GM18861 (cell line): ENCODE data around the gene KLK12.

Experiments
- ATAC-seq: cut with Tn5 transposase; IDR thresholded peaks from one replicate; pipeline ENCODE4 v1.9.1; 2021; ENCODE audit not compliant: unreplicated experiment

KLK12 gene, protein sequence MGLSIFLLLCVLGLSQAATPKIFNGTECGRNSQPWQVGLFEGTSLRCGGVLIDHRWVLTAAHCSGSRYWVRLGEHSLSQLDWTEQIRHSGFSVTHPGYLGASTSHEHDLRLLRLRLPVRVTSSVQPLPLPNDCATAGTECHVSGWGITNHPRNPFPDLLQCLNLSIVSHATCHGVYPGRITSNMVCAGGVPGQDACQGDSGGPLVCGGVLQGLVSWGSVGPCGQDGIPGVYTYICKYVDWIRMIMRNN

DNA sequence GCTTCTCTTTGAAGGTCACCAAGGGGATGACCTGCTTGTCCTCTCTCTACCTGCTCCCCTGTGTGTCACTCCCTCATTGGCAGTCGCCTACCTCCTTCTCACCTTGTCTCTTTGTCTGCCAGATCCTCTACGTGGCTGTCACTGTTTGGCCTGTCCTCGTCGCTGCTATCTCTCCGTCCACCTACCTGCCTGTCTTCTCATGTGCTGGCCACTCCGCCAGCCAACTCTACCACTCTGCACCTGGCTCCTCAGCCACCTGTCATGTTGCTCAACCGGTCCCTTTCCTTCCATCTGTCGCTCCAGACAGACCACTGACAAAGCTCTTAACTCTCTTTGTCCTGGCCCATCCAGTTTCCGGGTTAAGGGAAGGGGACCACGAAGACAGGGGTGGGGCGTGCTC is at the start of gene KLK12:
Gene KLK12 (minus strand): TSS at position 299 of the 400 bp plus-strand sequence. CDS start 381 bp downstream, outside the sequence.
- ATAC-seq: no peak

DNA sequence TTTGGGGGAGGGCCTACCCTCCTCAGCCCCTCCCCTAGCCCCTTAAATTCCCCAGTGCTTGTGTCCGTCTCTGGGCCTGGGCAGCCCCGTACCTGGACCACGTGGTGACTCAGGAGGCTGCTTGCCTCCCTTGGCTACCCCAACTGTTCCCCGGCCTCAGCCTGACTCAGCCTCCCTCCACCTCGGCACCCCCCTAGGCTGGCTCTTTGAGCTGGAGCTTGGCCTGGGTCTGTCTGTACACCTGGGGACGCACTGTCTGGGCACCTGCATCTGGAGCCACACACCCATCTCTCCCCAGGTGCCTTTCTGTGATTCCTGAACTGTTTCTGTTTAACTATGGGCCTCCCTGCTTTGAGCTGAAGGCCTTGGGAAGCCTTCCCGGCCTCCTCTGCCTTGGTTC is 49.7 kb upstream of the KLK12 start:
- ATAC-seq: no peak

DNA sequence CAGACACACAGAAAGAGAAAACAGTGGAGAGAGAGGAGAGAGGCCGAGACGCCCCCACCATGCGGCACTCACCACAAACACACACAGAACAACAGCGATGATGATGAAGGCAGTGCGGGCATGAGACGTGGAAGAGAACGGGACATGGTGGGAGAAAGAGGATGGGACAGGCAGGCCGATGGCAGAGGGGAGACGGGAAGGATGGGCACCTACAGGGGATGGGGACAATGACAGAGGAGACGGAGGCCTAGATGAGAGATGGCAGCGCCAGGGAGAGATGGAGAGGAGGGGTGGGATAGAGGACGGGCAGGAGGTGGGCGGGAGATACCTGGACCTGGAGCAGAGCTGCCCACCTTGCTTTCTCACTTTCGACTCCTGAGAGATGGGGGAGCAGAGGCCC is 49.0 kb upstream of the KLK12 start:
- ATAC-seq: no peak

DNA sequence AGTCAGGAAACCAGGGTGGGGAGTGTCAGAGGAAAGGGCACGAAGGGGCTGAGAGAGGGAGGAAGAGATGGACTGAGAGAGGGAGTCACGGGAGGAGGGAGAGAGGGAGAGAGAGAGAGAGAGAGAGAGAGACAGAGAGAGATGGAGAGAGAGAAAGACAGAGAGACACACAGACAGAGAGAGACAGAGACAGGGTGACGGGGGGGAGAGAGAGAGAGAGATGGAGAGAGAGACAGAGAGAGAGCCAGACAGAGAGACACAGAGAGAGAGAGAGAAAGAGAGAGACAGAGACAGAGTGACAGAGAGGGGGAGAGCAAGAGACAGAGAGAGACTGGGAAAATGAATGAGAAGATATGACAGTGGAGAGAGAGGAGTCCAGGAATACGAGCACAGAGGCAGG is 48.4 kb upstream of the KLK12 start:
- ATAC-seq: no peak

DNA sequence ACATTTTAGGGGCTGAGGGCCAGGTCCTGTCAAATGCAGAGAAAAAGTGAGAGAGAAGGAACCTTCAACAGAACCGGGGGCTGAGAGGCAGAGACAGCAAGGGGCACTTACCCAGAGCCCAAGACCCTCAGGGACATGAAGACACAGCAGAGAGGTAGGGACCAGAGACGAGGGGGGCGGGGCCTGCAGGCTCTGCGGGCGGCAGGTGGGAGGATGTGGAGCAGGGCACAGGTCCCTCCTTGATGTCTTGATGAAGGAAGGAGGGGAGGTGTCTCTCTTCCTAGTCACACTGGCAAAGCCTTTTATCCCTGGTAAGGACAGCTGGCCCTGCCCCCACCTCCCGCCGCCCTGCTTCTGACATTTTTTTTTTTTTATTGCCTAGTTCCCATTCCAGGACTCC is 47.8 kb upstream of the KLK12 start, which contains the start of gene KLK14:
Gene KLK14 (minus strand): TSS at position 277 of the 400 bp plus-strand sequence. CDS start 273 bp downstream, at position 4.
- ATAC-seq: no peak

DNA sequence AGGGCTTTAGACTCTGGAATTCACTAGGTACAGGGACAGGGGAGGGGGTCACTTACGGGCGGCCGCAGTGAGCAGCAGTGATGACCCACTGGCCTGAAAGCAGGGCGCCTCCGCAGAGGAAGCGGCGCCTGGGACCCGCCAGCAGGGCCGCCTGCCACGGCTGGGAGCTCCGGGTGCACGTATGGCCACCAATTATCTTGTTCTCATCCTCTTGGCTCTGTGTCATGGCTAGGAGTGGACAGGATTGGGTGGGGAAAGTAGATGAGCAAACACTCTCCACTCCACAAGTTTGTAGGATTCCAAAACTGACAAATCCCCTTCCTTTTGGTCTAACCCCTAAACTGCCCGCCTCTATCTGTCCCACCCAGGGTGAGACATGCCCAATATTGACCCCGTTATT is 46.7 kb upstream of the KLK12 start:
- ATAC-seq: no peak

DNA sequence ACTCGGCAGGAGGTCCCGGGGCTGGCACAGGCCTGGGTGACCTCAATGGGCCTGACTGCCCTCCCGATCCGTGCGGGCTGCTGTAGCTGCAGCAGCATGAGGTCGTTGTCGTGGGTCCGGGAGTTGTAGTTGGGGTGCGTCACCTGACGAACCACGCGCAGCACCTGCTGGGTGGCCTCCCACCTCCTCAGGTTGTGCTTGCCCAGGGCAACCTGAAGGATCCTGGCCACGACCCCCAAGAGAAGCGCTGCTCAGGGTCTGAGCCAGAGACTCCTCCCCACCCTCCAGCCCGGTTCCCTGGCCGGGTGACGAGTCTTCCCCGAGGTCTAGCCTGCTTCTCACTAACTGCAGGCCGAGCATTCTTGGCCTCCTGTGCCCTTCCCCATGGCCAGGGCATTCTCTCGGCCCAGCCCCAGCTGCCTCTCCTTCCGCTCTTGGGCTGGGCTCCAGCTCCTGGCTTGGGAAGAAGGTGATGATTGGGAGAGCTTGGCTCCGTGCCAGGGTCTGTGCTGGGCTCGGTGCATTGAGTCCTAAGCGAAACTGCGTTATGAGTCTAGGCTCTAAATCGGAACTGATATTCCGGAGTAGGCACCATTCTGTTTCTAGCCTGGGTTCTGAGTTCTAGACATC is 44.8 kb upstream of the KLK12 start:
- no peak for ATAC-seq

DNA sequence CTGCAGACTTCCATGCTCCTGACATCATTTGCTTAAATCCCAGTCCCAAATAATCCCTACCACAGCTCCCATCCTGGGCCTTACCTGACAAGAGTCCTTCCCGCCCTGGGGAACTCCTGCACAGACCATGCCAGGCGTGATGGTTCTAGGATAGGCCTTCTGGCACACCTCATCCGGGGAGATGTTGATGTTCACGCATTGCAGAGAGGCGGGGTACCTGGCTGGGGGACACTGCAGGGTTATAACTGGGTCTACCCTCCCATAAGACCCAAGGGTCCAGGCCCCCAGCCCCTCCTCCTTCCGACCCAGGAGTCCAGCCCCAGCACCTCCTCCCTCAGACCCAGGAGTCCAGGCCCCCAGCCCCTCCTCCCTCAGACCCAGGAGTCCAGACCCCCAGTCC is 43.9 kb upstream of the KLK12 start:
- ATAC-seq: no peak

DNA sequence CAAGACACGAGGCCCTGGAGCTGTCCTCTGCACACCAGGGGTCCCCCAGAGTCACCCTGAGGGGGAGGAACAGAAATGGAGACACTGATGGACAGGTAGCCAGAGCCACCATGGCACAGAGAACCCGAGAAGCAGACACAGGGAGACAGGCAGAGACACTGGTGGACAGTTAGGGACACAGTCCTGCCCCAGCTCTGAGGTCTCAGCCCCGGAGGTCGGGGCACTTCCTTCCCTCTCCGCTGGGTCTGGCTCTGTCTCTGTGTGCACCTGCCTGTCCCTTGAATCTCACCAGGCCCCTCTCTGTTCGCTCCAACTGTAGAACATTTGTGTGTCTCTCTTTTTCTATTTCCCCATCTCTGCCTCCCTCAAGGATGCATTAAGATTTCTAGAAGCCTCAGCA is 43.3 kb upstream of the KLK12 start:
- no peak for ATAC-seq

DNA sequence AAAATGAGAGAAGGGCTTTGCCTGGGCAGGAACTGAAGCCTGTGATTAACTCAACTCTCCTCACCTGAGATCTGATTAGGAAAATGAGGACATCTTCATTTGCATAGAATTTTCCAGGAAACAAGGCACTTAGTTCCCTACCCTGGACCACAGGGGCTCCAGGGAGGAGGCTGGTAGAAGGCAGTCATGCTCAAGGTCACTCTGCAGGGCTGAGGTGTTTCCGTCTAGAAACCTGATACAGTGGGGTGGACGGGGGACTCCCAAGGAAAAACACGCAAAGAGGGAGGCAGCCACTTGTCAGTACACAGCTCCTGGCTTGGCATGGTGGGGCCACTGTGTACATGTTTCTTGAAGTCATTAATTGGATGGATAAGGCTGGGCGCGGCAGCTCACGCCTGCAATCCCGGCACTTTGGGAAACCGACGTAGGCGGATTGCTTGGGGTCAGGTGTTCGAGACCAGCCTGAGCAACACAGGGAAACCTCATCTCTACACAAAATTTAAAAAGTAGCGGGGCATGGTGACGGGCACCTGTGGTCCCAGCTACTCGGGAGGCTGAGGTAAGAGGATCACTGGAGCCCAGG is 41.9 kb upstream of the KLK12 start:
- ATAC-seq: no peak

DNA sequence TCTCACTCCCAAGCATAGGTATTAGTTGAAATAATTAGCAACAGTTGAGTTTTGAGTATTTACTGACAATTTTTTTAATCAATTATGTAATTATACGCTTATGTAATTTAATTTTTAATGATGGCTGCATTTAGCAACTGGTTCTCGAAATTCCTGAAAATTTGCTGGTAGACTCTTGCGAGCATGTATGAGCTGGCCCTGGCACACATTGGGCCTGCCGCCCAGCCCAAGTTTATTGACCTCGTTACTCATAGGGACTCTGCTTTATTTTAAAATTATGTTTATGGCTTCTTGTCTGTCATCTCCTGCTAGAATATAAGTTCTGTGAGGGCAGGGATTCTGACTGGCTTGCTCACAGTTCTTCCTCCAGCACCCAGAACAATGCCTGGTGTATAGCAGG is 41.2 kb upstream of the KLK12 start:
- no peak for ATAC-seq

DNA sequence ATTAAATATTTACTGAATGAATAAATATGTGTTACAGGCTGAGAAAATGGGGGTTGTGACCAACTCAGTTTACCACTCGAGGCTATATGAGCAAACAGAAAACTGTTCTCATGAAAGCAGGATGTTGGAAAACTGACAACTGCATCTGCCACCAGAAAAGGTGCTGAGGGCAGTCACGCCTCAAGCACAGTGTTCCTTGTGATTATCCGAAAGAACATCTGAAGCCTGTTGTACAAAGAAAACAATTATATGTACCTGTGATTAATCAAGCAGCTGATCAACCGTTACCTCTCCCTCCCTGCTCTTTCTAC is 36.2 kb upstream of the KLK12 start:
- ATAC-seq: no peak

DNA sequence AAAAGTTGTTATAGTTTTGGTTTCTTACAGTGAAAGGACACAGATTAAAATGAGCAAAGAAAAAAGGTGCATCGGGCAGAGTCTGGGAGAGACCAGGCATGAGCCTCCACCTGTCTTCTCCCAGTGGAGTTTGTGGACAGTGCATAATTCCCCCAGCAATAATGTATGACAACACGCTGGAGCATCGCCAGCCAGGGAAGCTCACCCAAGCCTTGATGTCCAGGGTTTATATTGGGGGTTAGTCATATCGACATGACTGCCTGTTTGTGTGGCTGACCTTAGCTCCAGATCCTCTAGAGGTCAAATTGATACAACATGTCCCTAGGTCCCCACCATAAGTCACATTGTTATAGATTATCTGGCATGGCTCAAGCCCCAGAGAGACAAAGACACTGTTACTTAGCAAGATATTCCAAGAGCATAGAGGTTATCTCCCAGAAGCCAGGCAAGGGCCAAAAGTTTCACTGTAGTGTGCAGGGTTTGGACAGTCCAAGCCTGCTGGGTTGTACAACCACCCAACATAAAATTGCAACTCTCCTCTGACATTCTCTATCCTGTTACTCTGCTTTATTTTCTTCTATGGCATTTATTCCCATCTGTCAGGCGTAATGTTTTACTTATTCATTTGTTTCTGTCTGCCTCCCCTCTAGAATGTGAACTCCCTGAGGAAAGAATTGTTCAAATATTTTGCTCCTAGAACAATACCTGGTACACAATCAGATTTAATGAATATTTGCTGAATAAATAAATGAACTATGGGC is 35.7 kb upstream of the KLK12 start:
- no peak for ATAC-seq

DNA sequence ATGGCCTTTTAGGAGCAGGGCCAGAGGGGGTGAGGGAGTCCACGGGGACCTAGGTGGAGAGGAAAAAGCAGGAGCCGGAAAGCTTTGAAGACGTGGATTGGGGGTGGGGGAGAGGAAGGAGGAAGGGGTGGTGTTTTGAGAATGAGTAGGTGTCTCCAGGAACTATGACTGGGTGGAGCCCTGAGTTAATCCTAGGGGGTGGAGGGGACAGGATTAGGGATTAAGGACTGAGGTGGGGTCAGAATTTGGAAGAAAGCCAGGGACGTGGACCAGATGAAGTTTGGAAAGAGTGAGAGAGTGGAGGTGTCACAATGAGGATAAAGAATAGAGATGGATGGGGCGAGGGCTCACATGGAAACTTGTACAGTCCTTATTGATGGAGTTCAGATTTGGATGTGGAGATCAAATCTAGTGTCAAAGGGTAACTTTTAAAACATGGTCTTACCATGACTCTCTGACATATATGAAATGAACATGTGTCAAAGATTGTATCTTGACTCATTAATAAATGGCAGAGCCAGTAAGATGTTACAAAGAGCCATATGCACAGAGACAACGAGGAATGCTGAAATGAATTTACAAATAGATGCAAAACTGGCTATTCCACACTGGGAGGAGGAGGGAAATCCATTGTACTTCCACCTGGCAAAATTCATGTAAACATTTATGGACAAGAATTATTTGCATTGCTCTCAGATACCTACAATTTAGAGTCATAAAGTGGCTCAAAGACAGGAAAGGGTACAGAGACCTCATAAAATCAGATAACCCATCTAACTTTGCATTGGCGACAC is 31.8 kb upstream of the KLK12 start:
- ATAC-seq: no peak

DNA sequence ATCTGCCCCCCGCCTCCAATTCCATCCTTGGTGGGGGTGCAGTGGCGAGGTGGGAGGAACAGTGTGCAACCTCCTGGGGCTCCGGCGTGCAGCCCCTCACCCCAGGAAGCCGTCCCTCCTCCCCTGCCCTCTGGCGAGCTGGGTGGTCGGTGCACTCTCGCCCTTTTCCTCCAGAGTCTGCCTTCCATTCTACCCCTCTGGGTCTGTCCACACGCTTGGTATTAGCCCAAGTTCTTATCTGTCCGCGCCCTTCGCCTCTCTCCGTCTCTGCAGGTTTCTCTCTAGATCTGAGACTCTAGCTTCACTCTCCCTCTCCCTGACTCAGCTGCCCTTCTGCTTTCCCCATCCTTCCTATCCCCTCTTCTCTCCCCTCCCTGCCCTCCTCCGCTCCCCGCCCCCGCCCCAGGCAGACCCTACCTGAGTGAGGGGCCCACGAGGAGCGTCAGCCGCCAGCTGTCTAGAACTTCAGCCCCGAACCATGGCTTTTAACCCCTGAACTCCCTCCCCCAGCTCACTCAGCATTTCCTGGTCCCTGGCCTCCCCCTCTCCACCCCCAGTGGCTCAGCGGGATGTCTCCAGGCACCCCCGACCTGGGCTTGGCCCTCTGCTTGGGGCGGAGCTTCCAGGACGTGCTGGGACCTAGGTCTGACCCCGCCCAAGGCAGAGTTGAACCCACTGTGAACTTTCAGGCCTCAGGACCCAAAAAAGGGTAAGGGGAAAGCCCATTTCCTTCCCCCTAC is 30.6 kb upstream of the KLK12 start:
- ATAC-seq: no peak

DNA sequence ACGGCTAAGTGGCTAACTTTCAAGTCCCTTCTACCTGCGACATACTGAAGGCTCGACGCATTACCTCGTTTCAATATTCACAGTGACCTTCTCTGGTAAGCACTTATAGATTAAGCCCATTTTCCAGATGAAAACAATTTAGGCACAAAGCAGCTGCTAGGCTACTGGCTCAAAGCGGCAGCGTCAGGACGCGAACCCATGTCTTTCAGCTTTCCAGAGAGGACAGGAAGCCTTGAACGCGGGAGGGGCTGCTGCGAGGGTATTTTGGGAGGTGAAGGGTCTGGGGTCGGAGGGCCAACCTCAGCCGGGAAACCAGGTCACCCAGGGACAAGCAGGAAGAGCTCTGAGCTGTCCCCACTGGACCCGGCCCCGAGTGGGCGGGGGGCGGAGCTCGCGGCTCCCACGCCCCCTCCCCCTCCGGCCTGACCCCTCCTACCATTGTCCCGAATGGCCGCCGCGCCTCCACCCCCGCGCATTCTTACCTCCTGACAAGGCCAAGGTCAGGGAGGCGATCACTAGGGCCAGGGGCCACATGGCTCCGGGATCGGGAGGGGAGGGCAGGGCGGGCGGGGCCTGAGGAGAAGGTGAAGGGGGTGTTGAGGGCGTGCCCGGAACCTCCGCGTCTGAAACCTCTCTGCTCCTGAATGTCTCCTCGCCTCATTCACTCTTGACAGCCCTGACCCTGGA is 29.9 kb upstream of the KLK12 start, which contains the start of gene KLK13:
Gene KLK13 (minus strand): TSS at position 559 of the 687 bp plus-strand sequence. CDS start 25 bp downstream, at position 534.
- ATAC-seq: no peak

DNA sequence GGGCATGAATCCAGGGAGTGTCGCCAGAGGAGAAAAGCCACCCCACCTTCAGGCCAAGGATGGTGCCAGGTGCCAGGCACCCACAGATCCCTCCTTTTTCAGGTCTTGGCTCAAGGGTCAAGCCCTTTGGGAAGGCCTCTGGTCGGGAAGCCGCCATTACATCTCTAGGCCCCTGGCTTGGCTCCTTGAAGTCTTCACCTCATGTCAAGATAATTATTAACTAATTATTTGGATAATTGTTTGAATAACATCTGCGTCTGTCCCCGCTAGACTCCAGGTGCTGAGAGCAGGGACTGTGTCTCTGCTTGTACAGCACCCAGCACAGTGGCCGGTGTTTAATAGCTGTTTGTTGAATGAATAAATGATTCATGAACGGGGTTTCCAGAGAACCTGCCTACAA is 28.9 kb upstream of the KLK12 start:
- no peak for ATAC-seq

DNA sequence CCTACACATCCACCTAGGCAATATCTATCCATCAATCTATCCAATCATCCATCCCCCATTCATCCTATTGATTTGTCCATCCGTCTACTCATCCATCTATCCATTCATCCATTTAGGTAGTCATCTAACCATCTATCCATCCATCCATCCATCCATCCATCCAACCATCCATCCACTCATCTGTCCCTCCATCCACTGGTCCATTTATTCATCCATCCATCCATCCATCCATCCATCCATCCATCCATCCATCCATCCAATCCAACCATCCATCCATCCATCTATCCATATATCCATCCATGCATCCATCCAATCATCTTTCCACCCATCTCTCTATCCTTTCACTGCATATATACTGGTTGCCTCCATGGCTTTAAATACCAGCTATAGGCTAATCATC is 26.2 kb upstream of the KLK12 start:
- ATAC-seq: no peak

DNA sequence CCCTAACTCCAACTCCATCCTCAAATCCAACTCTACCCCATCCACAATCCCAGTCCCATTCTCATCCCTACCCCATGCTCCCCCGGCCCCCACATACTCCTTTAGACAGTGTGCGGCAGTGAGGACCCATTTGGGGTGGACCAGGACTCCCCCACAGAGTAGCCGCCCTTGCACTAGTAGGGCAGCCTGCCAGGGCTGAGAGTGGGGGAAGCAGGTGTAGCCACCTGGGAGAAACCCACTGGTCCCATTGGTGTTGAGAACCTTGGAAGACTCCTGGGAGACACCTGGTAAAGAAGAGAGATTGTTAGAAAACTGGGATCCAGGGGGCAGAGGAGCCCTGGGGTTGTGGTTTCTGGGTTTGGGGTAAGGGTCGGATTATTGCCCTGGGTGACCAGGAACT is 25.5 kb upstream of the KLK12 start:
- no peak for ATAC-seq

DNA sequence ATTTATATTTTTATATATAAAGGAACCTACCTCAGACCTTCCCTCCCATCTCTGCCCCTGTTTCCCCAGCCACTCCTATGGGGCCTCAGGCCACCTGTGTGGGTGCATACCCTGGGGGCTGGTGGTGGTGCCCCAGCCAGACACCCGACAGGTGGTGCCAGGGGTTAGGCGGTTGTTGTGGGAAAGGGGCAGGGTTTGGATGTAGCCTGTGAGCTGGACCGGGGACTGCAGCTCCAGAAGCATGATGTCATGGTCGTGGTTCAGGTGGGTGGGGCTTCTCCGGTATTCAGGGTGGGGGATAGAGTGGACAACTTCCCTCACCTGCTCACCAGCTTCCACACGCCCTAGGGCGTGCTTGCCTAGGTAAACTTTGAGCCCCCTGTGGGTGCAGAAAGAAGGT is 24.9 kb upstream of the KLK12 start:
- no peak for ATAC-seq
